NCI-H82 treated with DMSO at 0.1 percent for 48 hours (cell line): ENCODE measurements around the gene IL23A.
A peak's percentile ranks its signal among the peaks of the same experiment; 100 is the strongest.
"Not testable (repeated sequence)": the region's sequence is repeated elsewhere in the genome, so short reads cannot be mapped to it uniquely, and the experiment has no call there.

Source experiments
- DNase-seq: peaks from one replicate; lab custom pipeline; 2025; ENCODE audit not compliant: unreplicated experiment; lab: John Stamatoyannopoulos, UW

IL23A gene

GRCh38 chr12:56324206-56324605, 14.5 kb upstream of the IL23A start:
- DNase-seq: no peak

DNA sequence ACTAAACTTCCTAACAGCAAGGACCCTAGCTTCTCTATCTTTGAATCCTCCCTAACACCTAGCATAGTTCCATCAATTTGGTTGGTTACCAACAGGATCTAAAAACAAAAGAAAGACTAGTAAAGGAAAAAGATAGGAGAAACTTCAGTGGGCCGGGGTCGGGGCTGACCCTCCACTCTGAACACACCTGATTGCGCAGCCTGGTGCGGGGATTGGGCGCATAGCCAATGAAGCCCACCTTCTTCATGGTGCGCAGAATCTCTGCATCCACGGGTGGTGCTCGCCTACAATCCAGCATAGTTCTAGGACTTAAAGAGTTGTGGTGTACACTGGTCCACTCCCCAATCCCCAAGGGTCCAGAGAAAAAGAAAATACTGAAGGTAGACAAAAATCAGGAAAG, 12.6 kb upstream of the IL23A start:
- no peak for DNase-seq

DNA sequence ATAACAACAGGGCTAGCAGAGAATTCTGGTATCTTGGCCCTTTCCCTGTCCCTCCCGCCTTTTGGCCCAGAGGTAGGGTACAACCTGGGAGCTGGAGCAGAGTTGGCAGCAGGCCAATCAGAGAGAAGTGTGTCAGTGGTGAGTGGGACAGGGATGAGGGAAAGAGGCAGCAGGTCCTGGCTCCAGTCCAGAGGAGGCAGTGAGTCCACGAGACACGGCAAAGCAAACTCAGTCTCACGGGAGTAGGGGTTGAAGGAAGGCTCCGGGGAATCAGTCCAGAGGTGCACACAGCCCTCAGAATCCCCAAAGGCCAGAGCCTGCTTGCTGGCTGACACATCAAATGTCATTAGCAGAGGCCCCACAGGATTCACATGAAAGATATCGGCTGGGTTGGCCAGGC, 12.2 kb upstream of the IL23A start:
- no peak for DNase-seq

GRCh38 chr12:56330936-56331490, 7.7 kb upstream of the IL23A start:
- DNase-seq: no peak

- no peak for DNase-seq
These were observed 6.0 kb upstream of the IL23A start for GRCh38 chr12:56332512-56333196.

- no peak for DNase-seq
These were observed 5.4 kb upstream of the IL23A start for GRCh38 chr12:56333197-56333678.

- peak; percentile 91 for DNase-seq
These were observed 4.8 kb upstream of the IL23A start, which contains the start of gene PAN2 for GRCh38 chr12:56333679-56334489. PAN2 (minus strand) TSS chr12:56334000; CDS start chr12:56333094, 906 bp downstream.

- no peak for DNase-seq
These were observed 4.2 kb upstream of the IL23A start for GRCh38 chr12:56334490-56334793.

- DNase-seq: not testable (repeated sequence)
These were observed 3.2 kb upstream of the IL23A start for GRCh38 chr12:56335527-56335926.

DNA sequence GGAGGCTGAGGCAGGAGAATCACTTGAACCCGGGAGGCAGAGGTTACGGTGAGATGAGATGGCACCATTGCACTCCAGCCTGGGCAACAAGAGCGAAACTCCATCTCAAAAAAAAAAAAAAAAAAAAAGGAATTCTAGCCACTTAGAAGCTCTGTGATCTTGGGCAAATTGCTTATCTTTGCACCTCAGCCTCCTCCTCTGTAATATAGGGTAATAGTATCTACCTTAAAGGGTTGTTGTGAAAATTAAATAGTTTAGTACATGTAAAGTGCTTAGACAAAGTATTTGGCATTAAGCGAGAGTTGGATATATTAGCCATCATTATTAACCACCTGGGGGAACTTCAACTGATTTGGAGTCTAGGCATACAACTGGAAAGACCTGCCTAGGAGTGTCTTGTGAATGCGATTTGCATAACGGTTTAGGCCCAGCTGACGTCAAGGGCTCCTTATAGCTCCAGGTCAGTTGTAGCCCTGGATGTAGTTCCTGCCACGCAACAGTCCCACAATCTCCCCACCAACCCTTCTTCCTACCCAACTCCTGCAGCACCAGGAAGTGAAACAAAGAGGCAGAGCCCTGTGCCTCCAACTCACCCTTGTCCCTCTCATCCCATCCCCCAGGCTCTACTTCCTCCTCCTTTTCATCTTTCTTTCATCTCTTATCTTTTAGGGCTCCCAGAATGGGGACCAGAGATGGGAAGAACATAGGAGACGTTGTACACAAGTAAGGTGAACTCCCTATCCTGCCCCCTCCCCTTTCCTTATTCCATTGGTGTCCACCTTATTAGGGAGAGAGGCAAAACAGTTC, 2.1 kb upstream of the IL23A start:
- DNase-seq: no peak

DNA sequence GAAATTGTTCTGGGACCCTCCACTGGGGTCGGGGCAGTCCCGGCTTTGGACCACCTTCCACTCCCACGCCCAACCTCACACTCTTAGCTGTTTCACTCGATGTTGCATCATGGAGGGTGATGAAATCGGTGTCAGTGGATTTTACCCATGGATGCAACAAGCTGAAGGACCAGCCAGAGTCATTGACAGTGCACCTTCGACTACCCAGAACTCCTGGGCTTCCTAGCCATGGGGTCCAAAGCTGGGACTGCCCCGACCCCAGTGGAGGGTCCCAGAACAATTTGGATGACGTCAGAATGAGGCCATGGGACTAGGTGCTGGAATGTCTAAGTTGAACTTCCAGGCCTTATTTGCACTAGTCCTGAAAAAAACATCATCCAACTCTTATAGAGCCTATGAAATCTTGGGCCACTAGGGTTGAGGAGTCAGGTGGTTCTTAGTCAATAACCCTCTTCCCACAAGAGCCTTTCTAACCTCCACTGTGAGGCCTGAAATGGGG, 882 bp upstream of the IL23A start:
- no peak for DNase-seq

DNA sequence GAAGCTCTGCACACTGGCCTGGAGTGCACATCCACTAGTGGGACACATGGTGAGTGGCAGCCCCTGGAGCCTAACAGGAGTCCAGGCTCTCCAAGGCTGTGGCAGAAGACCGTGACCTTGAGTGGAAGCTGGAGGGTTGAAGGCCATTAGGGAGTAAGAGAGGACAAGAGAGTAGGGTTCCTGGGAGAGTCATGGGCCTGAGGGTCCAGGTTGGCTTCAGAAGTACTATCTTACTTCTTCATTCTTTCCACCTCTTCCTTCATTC, 406 bp downstream of the IL23A start:
- DNase-seq: no peak

DNA sequence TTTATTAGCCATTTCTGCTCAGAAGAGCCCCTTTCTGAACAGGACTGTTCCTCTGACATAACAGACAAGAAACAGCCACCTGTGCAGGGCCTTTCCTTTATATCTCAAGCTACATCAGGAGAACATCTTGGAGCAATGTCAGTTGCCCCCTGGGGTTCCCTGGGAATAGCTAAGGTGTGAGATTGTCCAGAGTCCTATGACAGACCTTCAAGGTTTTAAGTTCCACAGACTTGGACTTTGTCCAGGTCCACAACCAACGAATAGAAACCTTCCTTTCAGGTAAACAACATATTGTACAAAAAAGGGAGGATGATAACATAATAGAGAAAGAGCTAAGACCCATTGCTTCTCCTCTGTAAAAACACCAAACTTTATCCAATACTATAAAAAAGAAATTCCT, 2.9 kb downstream of the IL23A start:
- no peak for DNase-seq

DNA sequence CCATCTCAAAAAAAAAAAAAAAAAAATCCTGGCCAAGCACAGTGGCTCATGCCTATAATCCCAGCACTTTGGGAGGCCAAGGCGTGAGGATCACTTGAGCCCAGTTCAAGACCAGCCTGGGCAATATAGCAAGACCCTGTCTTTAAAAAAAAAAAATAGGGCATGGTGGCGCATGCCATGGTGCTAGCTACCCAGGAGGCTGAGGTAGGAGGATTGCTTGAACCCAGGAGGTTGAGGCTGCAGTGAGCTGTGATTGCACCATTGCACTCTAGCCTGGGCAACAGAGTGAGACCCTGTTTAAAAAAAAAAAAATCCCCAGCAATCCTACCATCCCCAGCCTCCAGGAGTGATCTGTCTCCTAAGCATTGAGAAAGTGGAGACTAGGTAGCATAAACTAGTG, 3.6 kb downstream of the IL23A start:
- DNase-seq: not testable (repeated sequence)

DNA sequence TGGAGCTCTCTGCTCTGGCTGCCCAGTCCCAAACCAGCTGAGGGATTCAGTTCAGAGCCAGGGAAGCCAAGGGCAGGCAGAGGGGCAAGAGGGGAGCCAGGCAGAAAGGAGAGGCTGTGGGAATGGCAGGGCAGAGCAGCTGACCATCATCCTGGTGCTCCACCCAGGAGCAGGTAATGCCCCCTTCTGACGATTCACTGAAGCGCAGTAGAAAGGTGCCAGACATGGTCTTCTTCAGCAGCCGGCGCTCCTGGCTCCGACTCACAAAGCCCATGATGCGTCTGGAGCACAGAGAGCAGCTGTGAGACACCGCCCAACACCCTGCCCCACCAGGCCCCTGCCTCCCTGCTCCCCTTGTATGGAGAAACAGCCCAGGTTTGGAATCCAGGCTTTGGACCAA, 8.0 kb downstream of the IL23A start:
- DNase-seq: no peak

GRCh38 chr12:56347255-56347654, 8.6 kb downstream of the IL23A start:
- DNase-seq: not testable (repeated sequence)

DNA sequence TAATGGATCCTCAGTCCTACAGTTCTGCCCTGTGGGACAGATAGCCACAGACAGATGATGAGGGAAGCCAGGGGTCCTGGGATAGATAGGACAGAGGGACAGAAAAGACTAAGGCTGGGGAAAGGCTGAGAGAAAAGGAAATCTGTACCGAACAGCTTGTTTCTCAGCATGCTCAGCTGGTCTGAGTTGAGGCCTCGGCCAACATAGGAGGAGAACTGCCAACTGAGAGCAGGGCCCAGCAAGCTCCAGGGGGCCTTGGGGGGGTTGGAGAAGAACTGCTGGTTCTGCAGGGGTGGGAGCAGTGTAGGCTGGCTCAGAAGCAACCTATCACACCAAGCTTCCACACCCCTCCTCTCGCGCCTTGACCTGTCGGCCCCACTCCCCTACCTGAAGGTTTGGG, 10.1 kb downstream of the IL23A start:
- no peak for DNase-seq

GRCh38 chr12:56350662-56351061, 12.0 kb downstream of the IL23A start:
- no peak for DNase-seq

GRCh38 chr12:56351325-56351724, 12.6 kb downstream of the IL23A start:
- no peak for DNase-seq

DNA sequence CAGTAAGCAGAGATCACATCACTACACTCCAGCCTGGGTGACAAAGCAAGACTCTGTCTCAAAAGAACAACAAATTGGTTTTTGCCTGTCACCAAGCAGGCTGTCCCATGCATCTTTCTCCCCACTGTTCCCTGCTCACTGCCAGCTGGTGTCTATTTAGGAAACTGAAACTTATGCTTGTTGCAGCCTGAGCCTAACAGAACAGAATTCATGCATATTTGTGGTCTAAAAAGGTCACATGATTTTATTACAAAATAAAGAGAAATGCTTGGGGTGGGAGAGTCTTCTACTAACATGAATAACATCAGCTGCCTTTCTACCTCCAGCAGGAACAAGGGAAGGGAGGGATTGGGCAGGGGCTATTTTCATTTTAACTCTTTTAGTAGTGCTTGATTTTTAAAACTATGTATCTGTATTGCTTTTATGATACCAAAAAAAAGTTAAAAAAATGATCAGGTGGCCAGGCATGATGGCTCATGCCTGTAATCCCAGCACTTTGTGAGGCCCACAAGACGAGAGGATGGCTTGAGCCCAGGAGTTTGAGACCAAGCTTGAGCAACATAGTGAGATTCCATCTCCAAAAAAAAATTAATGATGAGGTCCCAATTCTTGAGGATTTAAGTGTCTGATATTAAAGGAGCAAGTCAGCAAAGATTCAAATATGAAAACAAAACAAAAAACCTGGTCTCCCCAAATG, 20.3 kb downstream of the IL23A start:
- no peak for DNase-seq
